Suprapubic skin (tissue), 4 donors: ENCODE results near the gene GRID2.

Source experiments
- POLR2A ChIP-seq, 2 donors: fragments of 450-650 bp; IDR thresholded peaks; one replicate each; pipeline ENCODE4 v1.6.1; 2017; ENCODE audit warnings: antibody characterized with exemption in 2 of 2, mild to moderate bottlenecking in 2 of 2, moderate library complexity in 2 of 2
- POLR2AphosphoS5 ChIP-seq, 3 donors: sonication (generic); formaldehyde crosslinking; IDR thresholded peaks; one replicate each; pipeline ENCODE4 v1.6.1; 2017; ENCODE audit warnings: antibody characterized with exemption in 3 of 3
- TF ChIP-seq, protein P1 (sequence below), 2 donors: fragments of 200-600 bp in 1 of 2; fragments of 450-650 bp in 1 of 2; sonication (generic) in 1 of 2; IDR thresholded peaks; one replicate each; pipeline ENCODE4 v1.5.1; 2016 to 2019; ENCODE audit warnings: antibody characterized with exemption in 2 of 2, mild to moderate bottlenecking in 1 of 2, moderate library complexity in 1 of 2

DNA sequence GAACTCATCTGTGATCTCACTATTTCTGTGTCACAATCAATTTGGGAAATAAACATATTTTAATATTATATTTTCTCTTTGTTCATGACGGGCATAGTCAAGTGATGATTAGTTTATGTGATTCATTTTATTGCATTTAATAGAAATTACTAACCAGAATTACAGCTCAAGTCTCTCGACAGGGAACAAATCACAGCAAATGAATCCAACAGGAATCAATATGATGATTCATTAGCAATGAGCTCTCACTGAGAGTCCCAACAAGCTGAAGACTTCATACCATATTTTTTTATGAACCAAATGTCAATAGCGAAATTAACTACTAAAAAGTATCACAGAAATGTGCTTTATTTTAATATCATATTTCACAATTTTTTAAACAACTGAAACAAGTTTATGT lies 649.7 kb downstream of the GRID2 start:
- TF ChIP-seq, protein P1, sequence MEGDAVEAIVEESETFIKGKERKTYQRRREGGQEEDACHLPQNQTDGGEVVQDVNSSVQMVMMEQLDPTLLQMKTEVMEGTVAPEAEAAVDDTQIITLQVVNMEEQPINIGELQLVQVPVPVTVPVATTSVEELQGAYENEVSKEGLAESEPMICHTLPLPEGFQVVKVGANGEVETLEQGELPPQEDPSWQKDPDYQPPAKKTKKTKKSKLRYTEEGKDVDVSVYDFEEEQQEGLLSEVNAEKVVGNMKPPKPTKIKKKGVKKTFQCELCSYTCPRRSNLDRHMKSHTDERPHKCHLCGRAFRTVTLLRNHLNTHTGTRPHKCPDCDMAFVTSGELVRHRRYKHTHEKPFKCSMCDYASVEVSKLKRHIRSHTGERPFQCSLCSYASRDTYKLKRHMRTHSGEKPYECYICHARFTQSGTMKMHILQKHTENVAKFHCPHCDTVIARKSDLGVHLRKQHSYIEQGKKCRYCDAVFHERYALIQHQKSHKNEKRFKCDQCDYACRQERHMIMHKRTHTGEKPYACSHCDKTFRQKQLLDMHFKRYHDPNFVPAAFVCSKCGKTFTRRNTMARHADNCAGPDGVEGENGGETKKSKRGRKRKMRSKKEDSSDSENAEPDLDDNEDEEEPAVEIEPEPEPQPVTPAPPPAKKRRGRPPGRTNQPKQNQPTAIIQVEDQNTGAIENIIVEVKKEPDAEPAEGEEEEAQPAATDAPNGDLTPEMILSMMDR (IDR thresholded peaks at IDR 0.05): no peak
- TF ChIP-seq POLR2AphosphoS5 (IDR thresholded peaks at IDR 0.05) (no peak), POLR2A (IDR thresholded peaks at IDR 0.05) (no peak)
